ENCODE data around the gene MAGEA10. TPM values are rescaled to one million over a fixed set of nuclear protein-coding genes. Genes with fewer than 3 reads are reported as not detected.

The MAGEA10 gene
- total RNA-seq, 1 donor from 2014 or later = 0.24 TPM

Other genes starting within 250 kb of the MAGEA10 start
- gene MAGEA4, start 225.7 kb downstream of the MAGEA10 start, total RNA-seq (ENCODE audit: insufficient read depth, low replicate concordance) = not detected
- 94.1 TPM for gene GABRE, start 163.9 kb downstream of the MAGEA10 start, total RNA-seq (ENCODE audit: insufficient read depth, low replicate concordance)